NCI-H187 treated with DMSO at 0.1 percent for 48 hours (cell line): ENCODE results near the gene RAET1G.
"Not testable (repeated sequence)": the region's sequence is repeated elsewhere in the genome, so short reads cannot be mapped to it uniquely, and the experiment has no call there.

Experiments used
- DNase-seq: peaks from one replicate; lab custom pipeline; 2025; lab: John Stamatoyannopoulos, UW

The RAET1G gene

GRCh38 chr6:149922642-149923326 is at the start of gene RAET1G:
RAET1G (minus strand) TSS chr6:149923121; CDS start chr6:149923010, 111 bp downstream.
- peak; percentile 18 for DNase-seq

- no peak for DNase-seq
Observed at GRCh38 chr6:149969635-149970034, 46.7 kb upstream of the RAET1G start.

GRCh38 chr6:149968909-149969308 is 46.0 kb upstream of the RAET1G start:
- not testable (repeated sequence) for DNase-seq

- DNase-seq = not testable (repeated sequence)
Observed at GRCh38 chr6:149967999-149968398, 45.1 kb upstream of the RAET1G start.

GRCh38 chr6:149967591-149967990 is 44.7 kb upstream of the RAET1G start:
- no peak for DNase-seq

DNA sequence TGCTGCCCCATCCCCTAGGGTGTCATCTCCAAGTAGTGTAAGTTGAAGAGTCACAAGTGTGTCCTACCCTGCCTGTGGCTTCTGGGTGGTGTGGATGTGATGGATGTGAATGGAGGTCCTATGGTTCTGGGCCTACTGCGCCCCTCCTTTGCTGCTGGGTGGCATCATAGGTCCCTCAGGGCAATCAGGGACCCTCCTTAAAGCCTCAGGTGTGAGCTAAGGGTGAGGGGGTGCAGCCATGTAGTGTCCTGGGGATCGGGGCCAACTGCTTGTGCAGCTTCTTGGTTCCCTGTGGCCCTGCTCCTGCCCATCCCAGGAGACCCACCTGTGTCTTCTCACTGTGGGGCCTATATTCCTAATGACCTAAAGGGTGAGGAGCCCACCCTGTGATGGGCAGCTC is 43.4 kb upstream of the RAET1G start:
- not testable (repeated sequence) for DNase-seq

GRCh38 chr6:149965194-149966020 is 42.5 kb upstream of the RAET1G start:
- DNase-seq = no peak

GRCh38 chr6:149964308-149965193 is 41.6 kb upstream of the RAET1G start:
- no peak for DNase-seq

- DNase-seq = no peak
Observed at GRCh38 chr6:149963462-149964307, 40.8 kb upstream of the RAET1G start, which contains the start of gene ULBP1. ULBP1 (plus strand) TSS chr6:149963943; CDS start chr6:149964050, 107 bp downstream.

DNA sequence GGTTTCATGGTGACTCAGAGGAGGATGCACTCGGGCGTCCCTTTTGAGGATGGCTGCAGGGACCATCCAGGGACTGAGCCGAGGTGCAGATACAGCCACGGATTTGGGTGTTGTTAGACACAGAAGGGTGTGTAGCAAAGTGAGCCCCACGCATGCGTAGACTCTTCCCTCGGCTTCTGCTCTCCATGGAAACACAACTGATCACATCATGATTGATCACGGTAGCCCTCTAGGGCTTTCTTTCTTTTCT is 40.2 kb upstream of the RAET1G start:
- DNase-seq = no peak

DNA sequence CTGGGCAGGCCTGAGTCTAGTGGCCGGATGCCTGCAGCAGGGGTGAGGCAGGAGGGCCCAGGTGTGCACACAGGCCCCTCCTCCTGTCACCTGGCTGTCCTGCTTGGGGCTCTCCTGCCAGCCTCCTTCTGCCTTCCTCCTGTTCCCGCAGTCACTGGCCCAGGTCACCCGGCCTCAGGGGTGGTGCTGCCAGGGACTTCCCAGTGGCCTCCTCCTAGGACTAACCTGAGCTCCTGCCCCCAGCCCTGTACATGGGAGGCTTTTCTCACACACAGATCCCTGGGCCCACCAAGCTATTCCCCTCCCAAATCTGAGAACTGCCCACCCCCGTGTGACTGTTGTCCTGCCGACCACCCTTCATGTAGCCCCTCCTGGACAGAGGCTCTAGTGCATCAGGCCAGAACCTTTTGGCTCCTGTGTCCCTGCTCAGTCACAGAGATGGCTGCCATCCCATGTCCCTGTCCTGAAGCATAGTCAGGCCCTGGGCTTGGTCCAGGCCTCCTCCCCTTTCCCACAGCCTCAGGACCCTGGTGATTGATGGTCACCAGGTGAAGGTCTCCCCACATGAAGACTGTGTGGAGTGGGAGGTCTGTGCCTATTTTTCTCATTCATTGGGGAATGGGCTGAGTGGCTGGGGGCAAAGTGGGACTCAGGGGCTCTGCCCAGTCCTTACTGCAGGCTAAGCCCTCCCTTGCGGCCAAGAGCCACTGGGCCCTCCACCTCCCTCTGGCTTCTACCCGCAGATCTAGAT is 39.7 kb upstream of the RAET1G start:
- no peak for DNase-seq

DNA sequence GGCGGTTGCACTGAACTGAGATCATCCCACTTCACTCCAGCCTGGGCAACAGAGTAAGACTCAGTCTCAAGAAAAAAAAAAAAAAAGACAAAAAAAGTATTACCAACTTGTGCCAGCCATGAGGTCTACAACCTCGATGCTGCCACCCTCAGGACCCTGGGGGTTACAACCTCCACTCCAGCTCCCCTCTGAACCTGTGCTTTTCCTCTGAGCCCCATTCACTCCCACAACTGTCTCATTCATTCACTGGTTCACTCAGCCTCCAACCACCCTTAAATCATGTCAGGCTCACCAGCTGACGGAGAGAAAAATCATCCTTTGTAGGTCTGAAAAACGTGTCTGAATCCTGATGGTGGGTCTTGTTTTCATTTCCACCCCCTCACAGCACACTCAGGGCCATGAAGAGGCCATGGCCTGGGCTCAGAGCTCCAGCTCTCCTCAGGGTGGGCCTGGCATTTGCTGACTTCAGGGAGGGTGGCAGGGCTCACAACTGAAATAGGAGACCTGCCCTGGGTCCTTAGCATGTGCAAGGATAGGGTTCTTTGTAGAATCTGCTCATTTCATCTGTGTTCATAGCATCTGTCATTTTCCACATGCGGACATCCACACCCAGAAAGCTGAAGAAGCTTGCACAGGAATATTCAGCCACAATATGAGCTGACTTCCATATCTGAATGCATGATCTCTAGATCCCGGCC is 39.0 kb upstream of the RAET1G start:
- DNase-seq = no peak

DNA sequence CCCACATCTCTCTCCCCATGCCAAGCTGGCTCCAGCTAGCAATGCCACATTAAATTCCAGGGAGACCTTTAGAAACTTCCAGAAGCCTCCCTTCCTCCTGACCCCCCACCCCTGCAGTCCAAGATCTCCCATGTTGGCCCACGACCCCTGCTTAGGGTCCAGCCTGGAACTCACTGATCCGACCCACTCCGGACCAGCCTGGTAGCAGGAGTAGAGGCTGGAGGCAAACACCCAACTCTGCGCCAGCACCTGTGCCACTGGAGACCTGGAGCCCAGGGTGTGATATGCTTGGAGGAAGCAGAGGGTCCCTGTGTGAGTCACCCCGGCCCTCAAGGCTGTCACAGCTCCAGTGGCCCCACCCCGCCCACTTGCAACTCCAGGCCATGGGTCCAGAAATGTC is 37.6 kb upstream of the RAET1G start:
- no peak for DNase-seq

DNA sequence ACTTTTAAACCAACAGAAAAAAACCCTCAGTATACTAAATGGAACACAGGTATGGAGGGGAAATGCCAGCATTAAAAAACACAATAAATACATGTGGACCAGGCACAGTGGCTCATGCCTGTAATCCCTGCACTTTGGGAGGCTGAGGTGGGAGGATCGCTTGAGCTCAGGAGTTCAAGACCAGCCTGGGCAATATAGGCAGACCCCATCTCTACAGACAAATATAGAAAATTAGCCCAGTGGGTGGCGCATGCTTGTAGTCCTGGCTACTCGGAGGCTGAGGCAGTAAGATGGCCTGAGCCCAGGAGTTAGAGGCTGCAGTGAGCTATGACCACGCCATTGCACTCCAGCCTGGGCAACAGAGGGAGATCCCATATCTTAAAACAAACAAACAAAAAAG is 36.9 kb upstream of the RAET1G start:
- DNase-seq = not testable (repeated sequence)

- not testable (repeated sequence) for DNase-seq
Observed at GRCh38 chr6:149958124-149958523, 35.2 kb upstream of the RAET1G start.

GRCh38 chr6:149955654-149956317 is 32.9 kb upstream of the RAET1G start:
- DNase-seq = not testable (repeated sequence)

- DNase-seq = not testable (repeated sequence)
Observed at GRCh38 chr6:149954984-149955653, 32.2 kb upstream of the RAET1G start.

DNA sequence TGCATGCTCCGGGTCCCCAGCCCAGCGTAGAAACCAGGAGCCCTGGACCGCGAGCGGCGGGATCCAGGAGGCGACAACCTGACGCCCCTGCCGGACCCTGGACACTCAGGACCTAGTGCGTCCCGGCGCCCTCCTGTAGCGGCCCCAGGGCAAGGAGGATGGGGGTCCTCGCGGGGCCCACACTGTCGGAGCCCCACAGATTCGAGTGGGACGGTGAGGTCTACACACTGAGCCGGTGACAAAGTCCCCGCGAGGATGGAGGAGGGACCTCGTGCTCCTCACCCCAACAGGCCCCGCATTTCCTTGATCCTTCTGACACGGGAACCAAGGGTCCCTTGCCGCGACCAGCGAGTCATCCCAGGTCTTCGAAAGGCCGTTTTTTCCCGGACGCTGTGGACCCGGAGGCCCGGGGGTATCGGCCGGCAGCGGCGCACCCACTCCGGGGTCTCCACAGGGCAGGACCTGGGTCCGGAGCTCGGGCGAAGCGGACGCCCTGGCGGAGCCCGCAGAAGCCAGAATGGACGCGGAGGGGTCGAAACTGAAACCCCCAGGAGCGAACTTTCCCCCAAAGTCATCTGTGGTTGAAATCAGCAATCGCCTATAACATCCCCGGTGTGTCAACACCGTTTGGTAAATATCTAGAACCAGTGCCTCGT is 31.5 kb upstream of the RAET1G start:
- DNase-seq = not testable (repeated sequence)
